A673 (cell line): ENCODE results near the gene HBQ1. TPM values are rescaled to one million over a fixed set of nuclear protein-coding genes. Genes with fewer than 3 reads are reported as not detected.
"Not testable (repeated sequence)": the region's sequence is repeated elsewhere in the genome, so short reads cannot be mapped to it uniquely, and the experiment has no call there.

Experiments
- BruUV-seq: library from RNA; stranded (reverse); fragments of 400-500 nt; replicated peaks from 2 replicates; lab custom pipeline; 2021; lab: Mats Ljungman, UMichigan
- CTCF ChIA-PET: fragments of 300-600 bp; sonication (Branson Sonifier 250); formaldehyde crosslinking; loops from one replicate; lab custom pipeline; 2022; ENCODE audit warnings: antibody characterized with exemption; lab: Charles Lee
- POLR2A ChIA-PET: fragments of 300-600 bp; sonication (Branson Sonifier 250); formaldehyde crosslinking; loops from one replicate; lab custom pipeline; 2022; ENCODE audit warnings: antibody characterized with exemption; ENCODE audit not compliant: low non-redundant PET; lab: Charles Lee
- DNase-seq: peaks from one replicate; pipeline ENCODE4 v3.0.0-alpha.2; 2015; ENCODE audit warnings: low spot score
- H3K27ac ChIP-seq: fragments of 200-600 bp; sonication (generic); 2 replicates; pipeline ENCODE4 v1.5.1; 2016; ENCODE audit warnings: mixed run types, low read depth, mild to moderate bottlenecking, mixed read lengths, antibody characterized with exemption, low read length; ENCODE audit not compliant: poor library complexity, severe bottlenecking
- H3K27me3 ChIP-seq: fragments of 200-600 bp; sonication (generic); replicated peaks from 2 replicates; pipeline ENCODE4 v1.6.1; 2017; ENCODE audit warnings: mixed run types, low read depth, mild to moderate bottlenecking, mixed read lengths, antibody characterized with exemption, low read length; ENCODE audit not compliant: insufficient read depth, poor library complexity
- H3K36me3 ChIP-seq: fragments of 200-600 bp; sonication (generic); 2 replicates; pipeline ENCODE4 v1.6.1; 2016; ENCODE audit warnings: mixed run types, mild to moderate bottlenecking, mixed read lengths, antibody characterized with exemption, low read length; ENCODE audit not compliant: insufficient read depth, poor library complexity, severe bottlenecking
- H3K4me1 ChIP-seq: fragments of 200-600 bp; sonication (generic); 2 replicates; pipeline ENCODE4 v1.6.1; 2017; ENCODE audit warnings: mixed run types, mild to moderate bottlenecking, mixed read lengths, antibody characterized with exemption, low read length; ENCODE audit not compliant: insufficient read depth, poor library complexity, severe bottlenecking
- H3K4me3 ChIP-seq: fragments of 200-600 bp; sonication (generic); 2 replicates; pipeline ENCODE4 v1.5.1; 2016; ENCODE audit warnings: low read depth, mixed run types, mild to moderate bottlenecking, mixed read lengths, low read length; ENCODE audit not compliant: poor library complexity, severe bottlenecking
- H3K9me3 ChIP-seq: fragments of 200-600 bp; sonication (generic); 2 replicates; pipeline ENCODE4 v1.6.1; 2016; ENCODE audit warnings: mixed run types, low read depth, mild to moderate bottlenecking, mixed read lengths, antibody characterized with exemption, low read length; ENCODE audit not compliant: poor library complexity, severe bottlenecking
- EZH2 ChIP-seq: fragments of 200-600 bp; sonication (generic); IDR thresholded peaks from 2 replicates; pipeline ENCODE4 v1.6.1; 2017; ENCODE audit warnings: borderline replicate concordance, low read depth, mild to moderate bottlenecking, mixed read lengths, antibody characterized with exemption, low read length; ENCODE audit not compliant: poor library complexity, severe bottlenecking
- intact Hi-C: fragments of 100-400 bp; cut with micrococcal nuclease; formaldehyde crosslinking; loops from one replicate; pipeline ENCODE4 v1.10.0; 2022; ENCODE audit not compliant: unreplicated experiment
- total RNA-seq: library from RNA; stranded (reverse); gene quantifications from 2 replicates; pipeline ENCODE4 v1.2.3, GENCODE V29; 2021
- TF ChIP-seq, protein P1 (sequence below): fragments of 300-800, 200-600 bp; sonication (generic); conservative IDR thresholded peaks from 2 replicates; pipeline ENCODE4 v1.5.1; 2017; ENCODE audit warnings: low read depth, mild to moderate bottlenecking, antibody characterized with exemption, low read length, moderate library complexity, mixed read lengths

Gene HBQ1
- total RNA-seq, 1 experiment from 2014 or later, result 1.2 TPM

DNA sequence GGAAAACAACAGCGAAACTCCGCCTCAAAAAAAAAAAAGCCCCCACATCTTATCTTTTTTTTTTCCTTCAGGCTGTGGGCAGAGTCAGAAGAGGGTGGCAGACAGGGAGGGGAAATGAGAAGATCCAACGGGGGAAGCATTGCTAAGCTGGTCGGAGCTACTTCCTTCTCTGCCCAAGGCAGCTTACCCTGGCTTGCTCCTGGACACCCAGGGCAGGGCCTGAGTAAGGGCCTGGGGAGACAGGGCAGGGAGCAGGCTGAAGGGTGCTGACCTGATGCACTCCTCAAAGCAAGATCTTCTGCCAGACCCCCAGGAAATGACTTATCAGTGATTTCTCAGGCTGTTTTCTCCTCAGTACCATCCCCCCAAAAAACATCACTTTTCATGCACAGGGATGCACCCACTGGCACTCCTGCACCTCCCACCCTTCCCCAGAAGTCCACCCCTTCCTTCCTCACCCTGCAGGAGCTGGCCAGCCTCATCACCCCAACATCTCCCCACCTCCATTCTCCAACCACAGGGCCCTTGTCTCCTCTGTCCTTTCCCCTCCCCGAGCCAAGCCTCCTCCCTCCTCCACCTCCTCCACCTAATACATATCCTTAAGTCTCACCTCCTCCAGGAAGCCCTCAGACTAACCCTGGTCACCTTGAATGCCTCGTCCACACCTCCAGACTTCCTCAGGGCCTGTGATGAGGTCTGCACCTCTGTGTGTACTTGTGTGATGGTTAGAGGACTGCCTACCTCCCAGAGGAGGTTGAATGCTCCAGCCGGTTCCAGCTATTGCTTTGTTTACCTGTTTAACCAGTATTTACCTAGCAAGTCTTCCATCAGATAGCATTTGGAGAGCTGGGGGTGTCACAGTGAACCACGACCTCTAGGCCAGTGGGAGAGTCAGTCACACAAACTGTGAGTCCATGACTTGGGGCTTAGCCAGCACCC is 5.0 kb upstream of the HBQ1 start:
- no peaks in the 10 kb centered on the region for H3K36me3 ChIP-seq
- no peak overlapping the region for H3K4me3 ChIP-seq
- ChIA-PET CTCF (interaction anchor here (0.7 kb wide), 1 partner anchor 54 kb away, joined by 3 read pairs; no protein-coding TSS in a partner anchor), POLR2A (no interaction called here)
- H3K27me3 ChIP-seq, result peaks cover 13% of the 10 kb centered on the region
- intact Hi-C loops, result no loop called here
- DNase-seq, result no peak
- no peaks in the 10 kb centered on the region for H3K9me3 ChIP-seq
- H3K4me1 ChIP-seq, result peaks cover 26% of the 10 kb centered on the region
- TF ChIP-seq, protein P1, sequence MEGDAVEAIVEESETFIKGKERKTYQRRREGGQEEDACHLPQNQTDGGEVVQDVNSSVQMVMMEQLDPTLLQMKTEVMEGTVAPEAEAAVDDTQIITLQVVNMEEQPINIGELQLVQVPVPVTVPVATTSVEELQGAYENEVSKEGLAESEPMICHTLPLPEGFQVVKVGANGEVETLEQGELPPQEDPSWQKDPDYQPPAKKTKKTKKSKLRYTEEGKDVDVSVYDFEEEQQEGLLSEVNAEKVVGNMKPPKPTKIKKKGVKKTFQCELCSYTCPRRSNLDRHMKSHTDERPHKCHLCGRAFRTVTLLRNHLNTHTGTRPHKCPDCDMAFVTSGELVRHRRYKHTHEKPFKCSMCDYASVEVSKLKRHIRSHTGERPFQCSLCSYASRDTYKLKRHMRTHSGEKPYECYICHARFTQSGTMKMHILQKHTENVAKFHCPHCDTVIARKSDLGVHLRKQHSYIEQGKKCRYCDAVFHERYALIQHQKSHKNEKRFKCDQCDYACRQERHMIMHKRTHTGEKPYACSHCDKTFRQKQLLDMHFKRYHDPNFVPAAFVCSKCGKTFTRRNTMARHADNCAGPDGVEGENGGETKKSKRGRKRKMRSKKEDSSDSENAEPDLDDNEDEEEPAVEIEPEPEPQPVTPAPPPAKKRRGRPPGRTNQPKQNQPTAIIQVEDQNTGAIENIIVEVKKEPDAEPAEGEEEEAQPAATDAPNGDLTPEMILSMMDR, result no peak
- no peak for TF ChIP-seq EZH2
- no TSS peak for BruUV-seq
- no peak overlapping the region for H3K27ac ChIP-seq

- H3K4me1 ChIP-seq, result peaks cover 30% of the 10 kb centered on the region
- H3K4me3 ChIP-seq, intact Hi-C loops, H3K27ac ChIP-seq, POLR2A ChIA-PET, H3K9me3 ChIP-seq, H3K36me3 ChIP-seq, CTCF ChIA-PET, BruUV-seq, DNase-seq: not testable (repeated sequence)
- H3K27me3 ChIP-seq, result peaks cover 13% of the 10 kb centered on the region
These were observed 4.3 kb upstream of the HBQ1 start for GRCh38 chr16:176006-176405.

- DNase-seq, POLR2A ChIA-PET, H3K27ac ChIP-seq, BruUV-seq, CTCF ChIA-PET, intact Hi-C loops, H3K9me3 ChIP-seq, H3K4me3 ChIP-seq, H3K36me3 ChIP-seq: not testable (repeated sequence)
- Histone ChIP-seq H3K4me1 (peaks cover 33% of the 10 kb centered on the region), H3K27me3 (peaks cover 13% of the 10 kb centered on the region)
These were observed 3.5 kb upstream of the HBQ1 start, which contains the start of gene HBA1 for GRCh38 chr16:176477-177382. HBA1 (plus strand) TSS chr16:176680; CDS start chr16:176717, 37 bp downstream.

DNA sequence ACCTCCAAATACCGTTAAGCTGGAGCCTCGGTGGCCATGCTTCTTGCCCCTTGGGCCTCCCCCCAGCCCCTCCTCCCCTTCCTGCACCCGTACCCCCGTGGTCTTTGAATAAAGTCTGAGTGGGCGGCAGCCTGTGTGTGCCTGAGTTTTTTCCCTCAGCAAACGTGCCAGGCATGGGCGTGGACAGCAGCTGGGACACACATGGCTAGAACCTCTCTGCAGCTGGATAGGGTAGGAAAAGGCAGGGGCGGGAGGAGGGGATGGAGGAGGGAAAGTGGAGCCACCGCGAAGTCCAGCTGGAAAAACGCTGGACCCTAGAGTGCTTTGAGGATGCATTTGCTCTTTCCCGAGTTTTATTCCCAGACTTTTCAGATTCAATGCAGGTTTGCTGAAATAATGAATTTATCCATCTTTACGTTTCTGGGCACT is 2.9 kb upstream of the HBQ1 start:
- no TSS peak for BruUV-seq
- intact Hi-C loops, result no loop called here
- DNase-seq, result no peak
- ChIA-PET POLR2A (interaction anchor here (0.6 kb wide), 1 partner anchor 29 kb away, joined by 4 read pairs; no protein-coding TSS in a partner anchor), CTCF (no interaction called here)
- Histone ChIP-seq H3K9me3 (no peaks in the 10 kb centered on the region), H3K27me3 (peaks cover 13% of the 10 kb centered on the region), H3K4me1 (peaks cover 33% of the 10 kb centered on the region), H3K4me3 (no peak overlapping the region), H3K27ac (no peak overlapping the region), H3K36me3 (no peaks in the 10 kb centered on the region)
- no peak for TF ChIP-seq EZH2
- TF ChIP-seq, protein P1, result no peak
